NCI-H82 (cell line): ENCODE data around the gene NCOR2.
"Not testable (repeated sequence)": the region's sequence is repeated elsewhere in the genome, so short reads cannot be mapped to it uniquely, and the experiment has no call there.

Source experiments
- DNase-seq: peaks from one replicate; lab custom pipeline; 2025; lab: John Stamatoyannopoulos, UW

Gene NCOR2

GRCh38 chr12:124599074-124599999, 31.9 kb upstream of the NCOR2 start:
- no peak for DNase-seq

- no peak for DNase-seq
These were observed 29.6 kb upstream of the NCOR2 start for GRCh38 chr12:124597041-124597440.

- no peak for DNase-seq
These were observed 28.0 kb upstream of the NCOR2 start for GRCh38 chr12:124595444-124595843.

GRCh38 chr12:124594851-124595250, 27.4 kb upstream of the NCOR2 start:
- no peak for DNase-seq

- DNase-seq, result no peak
These were observed 26.5 kb upstream of the NCOR2 start for GRCh38 chr12:124593851-124594401.

GRCh38 chr12:124593176-124593575, 25.8 kb upstream of the NCOR2 start:
- no peak for DNase-seq

GRCh38 chr12:124592481-124593160, 25.2 kb upstream of the NCOR2 start:
- DNase-seq, result no peak

- no peak for DNase-seq
These were observed 24.6 kb upstream of the NCOR2 start for GRCh38 chr12:124592050-124592449.

GRCh38 chr12:124590447-124590846, 23.0 kb upstream of the NCOR2 start:
- no peak for DNase-seq

- DNase-seq, result no peak
These were observed 21.4 kb upstream of the NCOR2 start for GRCh38 chr12:124588751-124589267.

GRCh38 chr12:124588018-124588634, 20.7 kb upstream of the NCOR2 start:
- DNase-seq, result no peak

- no peak for DNase-seq
These were observed 19.3 kb upstream of the NCOR2 start for GRCh38 chr12:124586756-124587155.

- DNase-seq, result not testable (repeated sequence)
These were observed 17.1 kb upstream of the NCOR2 start for GRCh38 chr12:124584494-124584893.

- peak; percentile 30 for DNase-seq
These were observed 16.4 kb upstream of the NCOR2 start for GRCh38 chr12:124583854-124584253.

- no peak for DNase-seq
These were observed 14.7 kb upstream of the NCOR2 start for GRCh38 chr12:124582108-124582424.

GRCh38 chr12:124581307-124582107, 14.1 kb upstream of the NCOR2 start:
- no peak for DNase-seq

GRCh38 chr12:124579921-124580517, 12.6 kb upstream of the NCOR2 start:
- DNase-seq, result no peak

- DNase-seq, result peak; percentile 98
These were observed 11.4 kb upstream of the NCOR2 start for GRCh38 chr12:124578854-124579253.

- no peak for DNase-seq
These were observed 11.0 kb upstream of the NCOR2 start for GRCh38 chr12:124578445-124578844.

- DNase-seq, result no peak
These were observed 10.6 kb upstream of the NCOR2 start for GRCh38 chr12:124577986-124578385.

GRCh38 chr12:124577374-124577773, 10.0 kb upstream of the NCOR2 start:
- DNase-seq, result no peak
